Keratinocyte (primary cell): Measurements from ENCODE around the gene CPNE4. TPM values are rescaled to one million over a fixed set of nuclear protein-coding genes. Genes with fewer than 3 reads are reported as not detected.
A peak's percentile ranks its signal among the peaks of the same experiment; 100 is the strongest.

ENCODE experiments used
- DNase-seq: peaks from one replicate; pipeline ENCODE4 v3.0.0-alpha.2; 2011; ENCODE audit warnings: low read depth, missing footprints, low spot score
- FAIRE-seq: peaks from 2 replicates; lab custom pipeline; 2011; peaks lifted over from hg19 to GRCh38; lab: Jason Lieb, UNC
- H2AFZ ChIP-seq: 2 replicates; pipeline ENCODE4 v1.6.0; 2012; ENCODE audit warnings: low read length, control low read depth, inconsistent platforms; ENCODE audit not compliant: control insufficient read depth
- H3K27ac ChIP-seq: 2 replicates; pipeline ENCODE4 v1.5.1; 2011; ENCODE audit warnings: low read length; ENCODE audit not compliant: control insufficient read depth, insufficient read depth
- H3K27me3 ChIP-seq: 3 replicates; pipeline ENCODE4 v1.6.0; 2011; ENCODE audit warnings: low read length; ENCODE audit not compliant: control insufficient read depth, insufficient read depth; ENCODE audit errors: extremely low read depth
- H3K36me3 ChIP-seq, 2 experiments: 2 replicates in 1 of 2; 3 replicates in 1 of 2; pipeline ENCODE4 v1.5.1; 2011; ENCODE audit warnings: low read length in 2 of 2, mild to moderate bottlenecking in 1 of 2; ENCODE audit not compliant: control insufficient read depth in 2 of 2, insufficient read depth in 2 of 2; ENCODE audit errors: extremely low read depth in 1 of 2
- H3K4me1 ChIP-seq: 3 replicates; pipeline ENCODE4 v1.5.1; 2011; ENCODE audit warnings: low read length; ENCODE audit not compliant: control insufficient read depth, insufficient read depth; ENCODE audit errors: extremely low read depth
- H3K4me2 ChIP-seq: 3 replicates; pipeline ENCODE4 v1.6.0; 2011; ENCODE audit warnings: low read depth, low read length; ENCODE audit not compliant: control insufficient read depth, insufficient read depth; ENCODE audit errors: extremely low read depth
- H3K4me3 ChIP-seq, 3 experiments: fragments of 200-600 bp in 1 of 3; sonication (generic) in 1 of 3; 2 replicates in 2 of 3; 3 replicates in 1 of 3; pipeline ENCODE4 v1.5.1; 2011 to 2016; ENCODE audit warnings: low read length in 3 of 3, mild to moderate bottlenecking in 3 of 3, control low read depth in 2 of 3, inconsistent platforms in 1 of 3, low read depth in 1 of 3, mixed read lengths in 1 of 3, mixed run types in 1 of 3, moderate library complexity in 1 of 3; ENCODE audit not compliant: control insufficient read depth in 2 of 3, insufficient read depth in 2 of 3; ENCODE audit errors: extremely low read depth in 1 of 3
- H3K79me2 ChIP-seq: 2 replicates; pipeline ENCODE4 v1.6.0; 2012; ENCODE audit warnings: low read length; ENCODE audit not compliant: control insufficient read depth, insufficient read depth
- H3K9ac ChIP-seq: 3 replicates; pipeline ENCODE4 v1.6.0; 2011; ENCODE audit warnings: low read length; ENCODE audit not compliant: control insufficient read depth, insufficient read depth; ENCODE audit errors: extremely low read depth
- H3K9me1 ChIP-seq: 3 replicates; pipeline ENCODE4 v1.6.0; 2011; ENCODE audit warnings: low read length; ENCODE audit not compliant: control insufficient read depth, insufficient read depth; ENCODE audit errors: extremely low read depth
- H3K9me3 ChIP-seq: 2 replicates; pipeline ENCODE4 v1.5.1; 2012; ENCODE audit warnings: low read depth, low read length; ENCODE audit not compliant: control insufficient read depth
- H4K20me1 ChIP-seq: 3 replicates; pipeline ENCODE4 v1.6.0; 2011; ENCODE audit warnings: low read length; ENCODE audit not compliant: control insufficient read depth, insufficient read depth; ENCODE audit errors: extremely low read depth
- CTCF ChIP-seq, 3 experiments: IDR thresholded peaks in 1 of 3; conservative IDR thresholded peaks in 1 of 3; optimal IDR thresholded peaks in 1 of 3; 2 replicates in 2 of 3; 3 replicates in 1 of 3; pipeline versions ENCODE3 to v1.5.1; 2011; ENCODE audit warnings: low read length in 3 of 3, mild to moderate bottlenecking in 3 of 3, moderate library complexity in 2 of 3, control low read depth in 1 of 3, inconsistent platforms in 1 of 3; ENCODE audit not compliant: insufficient read depth in 2 of 3; ENCODE audit errors: extremely low read depth in 1 of 3
- EZH2 ChIP-seq: IDR thresholded peaks from one replicate; pipeline ENCODE4 v1.6.1; 2012; ENCODE audit warnings: inconsistent platforms, mild to moderate bottlenecking, low read length, moderate library complexity
- dilution Hi-C: fragments of 300-500 bp; cut with MboI; formaldehyde crosslinking; loops from one replicate; pipeline ENCODE4 v1.7.0; 2020; ENCODE audit warnings: low sequenced_read_pairs; ENCODE audit not compliant: extremely low pct_ligation_motif_present
- polyA plus RNA-seq, 5 experiments: library from polyadenylated mRNA; depleted of rRNA in 3 of 5; stranded (reverse) in 3 of 5; stranded (forward) in 1 of 5; unstranded in 1 of 5; fragments of >200 nt; gene quantifications; 1 replicate in 1 of 5; 2 replicates in 3 of 5; 3 replicates in 1 of 5; pipeline versions ENCODE4 v1.2.1 to v1.2.3, GENCODE V29; 2011 to 2012; ENCODE audit warnings: missing spikeins in 2 of 5, low read depth in 1 of 5, low replicate concordance in 1 of 5

CPNE4 gene
- polyA plus RNA-seq, 1 donor (not counting 4 experiments of a cell fraction or from before 2014, with no cell fraction given) = 0.08 TPM

GRCh38 chr3:131795390-131796090 is 239.3 kb downstream of the CPNE4 start:
- Histone ChIP-seq H4K20me1 (no peaks in the 10 kb centered on the region), H2AFZ (no peak overlapping the region), H3K27me3 (no peaks in the 10 kb centered on the region), H3K4me3 (no peak overlapping the region), H3K36me3 (no peaks in the 10 kb centered on the region), H3K4me2 (no peak overlapping the region), H3K9ac (no peak overlapping the region), H3K9me3 (no peaks in the 10 kb centered on the region), H3K79me2 (no peaks in the 10 kb centered on the region), H3K27ac (no peak overlapping the region), H3K9me1 (no peaks in the 10 kb centered on the region), H3K4me1 (no peaks in the 10 kb centered on the region)
- DNase-seq (no peak), FAIRE-seq (no peak)
- no peak for TF ChIP-seq CTCF (optimal IDR thresholded peaks at IDR 0.05 in 1 of 3, IDR thresholded peaks at IDR 0.05 in 1 of 3, conservative IDR thresholded peaks at IDR 0.05 in 1 of 3; ENCODE audit: extremely low read depth in 1 of 3, insufficient read depth in 2 of 3, low read length in 3 of 3)
- TF ChIP-seq EZH2 = no peak
- dilution Hi-C loops = no loop called here

DNA sequence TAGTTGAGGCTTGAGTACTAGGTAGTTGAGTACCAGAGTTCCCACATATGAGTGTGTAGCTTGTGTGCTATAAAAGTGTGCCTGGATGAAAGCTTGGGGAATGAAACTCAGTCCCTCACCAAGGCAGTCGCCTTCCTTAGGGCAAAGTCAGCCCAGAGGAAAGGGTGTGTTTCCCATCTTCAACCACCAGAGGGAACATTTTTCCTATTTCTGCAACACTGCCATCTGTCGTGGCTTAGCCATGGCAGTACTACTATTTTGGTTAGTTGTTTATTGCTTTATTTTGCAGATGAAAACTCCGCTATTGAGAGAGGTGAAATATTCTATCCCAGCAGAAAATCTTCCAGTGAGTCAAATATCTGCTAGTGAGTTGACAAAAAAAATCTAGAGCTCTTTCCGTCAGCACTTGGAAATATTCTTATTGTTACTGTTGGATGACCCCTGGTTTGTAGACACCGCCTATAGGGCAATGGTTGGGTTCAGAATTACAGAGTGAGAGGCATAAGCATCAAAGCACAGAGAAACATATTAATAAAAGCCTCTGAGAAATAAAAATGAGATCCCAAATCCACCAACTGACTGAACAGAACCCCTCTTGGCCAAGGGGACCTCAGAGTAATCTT is 239.9 kb downstream of the CPNE4 start:
- H3K27ac ChIP-seq = no peak overlapping the region
- DNase-seq (peak; percentile 5), FAIRE-seq (peak; percentile 91)

More for the DNA sequence above, 239.9 kb downstream of the CPNE4 start:
- Histone ChIP-seq H3K4me2 (no peak overlapping the region), H3K9me3 (no peaks in the 10 kb centered on the region), H2AFZ (no peak overlapping the region), H3K79me2 (no peaks in the 10 kb centered on the region), H3K27me3 (no peaks in the 10 kb centered on the region), H3K4me3 (no peak overlapping the region), H3K9ac (no peak overlapping the region), H3K9me1 (no peaks in the 10 kb centered on the region), H4K20me1 (no peaks in the 10 kb centered on the region), H3K4me1 (no peaks in the 10 kb centered on the region), H3K36me3 (no peaks in the 10 kb centered on the region)
- dilution Hi-C loops = no loop called here
- TF ChIP-seq EZH2 (no peak), CTCF (optimal IDR thresholded peaks at IDR 0.05 in 1 of 3, IDR thresholded peaks at IDR 0.05 in 1 of 3, conservative IDR thresholded peaks at IDR 0.05 in 1 of 3; ENCODE audit: extremely low read depth in 1 of 3, insufficient read depth in 2 of 3, low read length in 3 of 3) (peak; percentile 87 to 89 (median 87))
